ENCODE data around the gene TRUB2.

DNA sequence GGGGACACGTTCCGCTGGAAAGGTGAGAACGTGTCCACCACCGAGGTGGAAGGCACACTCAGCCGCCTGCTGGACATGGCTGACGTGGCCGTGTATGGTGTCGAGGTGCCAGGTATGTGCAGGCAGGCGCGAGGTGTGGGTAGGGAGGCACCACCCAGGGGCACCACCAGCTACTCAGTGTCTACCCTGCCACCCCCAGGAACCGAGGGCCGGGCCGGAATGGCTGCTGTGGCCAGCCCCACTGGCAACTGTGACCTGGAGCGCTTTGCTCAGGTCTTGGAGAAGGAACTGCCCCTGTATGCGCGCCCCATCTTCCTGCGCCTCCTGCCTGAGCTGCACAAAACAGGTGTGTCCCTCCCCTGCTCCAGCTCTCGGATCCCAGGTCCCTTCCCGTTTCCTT, 33.2 kb upstream of the TRUB2 start:
- TF ChIP-seq, protein P1, sequence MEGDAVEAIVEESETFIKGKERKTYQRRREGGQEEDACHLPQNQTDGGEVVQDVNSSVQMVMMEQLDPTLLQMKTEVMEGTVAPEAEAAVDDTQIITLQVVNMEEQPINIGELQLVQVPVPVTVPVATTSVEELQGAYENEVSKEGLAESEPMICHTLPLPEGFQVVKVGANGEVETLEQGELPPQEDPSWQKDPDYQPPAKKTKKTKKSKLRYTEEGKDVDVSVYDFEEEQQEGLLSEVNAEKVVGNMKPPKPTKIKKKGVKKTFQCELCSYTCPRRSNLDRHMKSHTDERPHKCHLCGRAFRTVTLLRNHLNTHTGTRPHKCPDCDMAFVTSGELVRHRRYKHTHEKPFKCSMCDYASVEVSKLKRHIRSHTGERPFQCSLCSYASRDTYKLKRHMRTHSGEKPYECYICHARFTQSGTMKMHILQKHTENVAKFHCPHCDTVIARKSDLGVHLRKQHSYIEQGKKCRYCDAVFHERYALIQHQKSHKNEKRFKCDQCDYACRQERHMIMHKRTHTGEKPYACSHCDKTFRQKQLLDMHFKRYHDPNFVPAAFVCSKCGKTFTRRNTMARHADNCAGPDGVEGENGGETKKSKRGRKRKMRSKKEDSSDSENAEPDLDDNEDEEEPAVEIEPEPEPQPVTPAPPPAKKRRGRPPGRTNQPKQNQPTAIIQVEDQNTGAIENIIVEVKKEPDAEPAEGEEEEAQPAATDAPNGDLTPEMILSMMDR (IDR thresholded peaks at IDR 0.05), result no peak
- TF ChIP-seq EZH2 (IDR thresholded peaks at IDR 0.05), result no peak
- TF ChIP-seq EZH2phosphoT487 (IDR thresholded peaks at IDR 0.05), result no peak
